Limb (tissue), 2 donors: ENCODE data around the gene WWOX.

Source experiments
- DNase-seq, 2 donors: peaks; one replicate each; pipeline ENCODE4 v3.0.0-alpha.2; 2016; ENCODE audit errors: extremely low spot score in 2 of 2

Gene WWOX

GRCh38 chr16:78562650-78563049 is 463.2 kb downstream of the WWOX start:
- no peak for DNase-seq

- no peak for DNase-seq
Measured at GRCh38 chr16:78563905-78564304, 464.5 kb downstream of the WWOX start.

- DNase-seq, result no peak
Measured at GRCh38 chr16:78566397-78567073, 467.1 kb downstream of the WWOX start.

GRCh38 chr16:78570399-78571141 is 471.1 kb downstream of the WWOX start:
- DNase-seq, result no peak

GRCh38 chr16:78571434-78571833 is 472.0 kb downstream of the WWOX start:
- DNase-seq, result no peak

- no peak for DNase-seq
Measured at GRCh38 chr16:78571898-78572358, 472.5 kb downstream of the WWOX start.

- no peak for DNase-seq
Measured at GRCh38 chr16:78574571-78574970, 475.1 kb downstream of the WWOX start.

GRCh38 chr16:78576941-78577340 is 477.5 kb downstream of the WWOX start:
- no peak for DNase-seq

- DNase-seq, result no peak
Measured at GRCh38 chr16:78577630-78578029, 478.2 kb downstream of the WWOX start.

- DNase-seq, result no peak
Measured at GRCh38 chr16:78579020-78579419, 479.6 kb downstream of the WWOX start.

GRCh38 chr16:78583441-78583840 is 484.0 kb downstream of the WWOX start:
- DNase-seq, result no peak

- DNase-seq, result no peak
Measured at GRCh38 chr16:78584213-78584860, 484.9 kb downstream of the WWOX start.

GRCh38 chr16:78584991-78585390 is 485.5 kb downstream of the WWOX start:
- no peak for DNase-seq

GRCh38 chr16:78589331-78589730 is 489.9 kb downstream of the WWOX start:
- DNase-seq, result no peak

GRCh38 chr16:78591682-78592103 is 492.2 kb downstream of the WWOX start:
- no peak for DNase-seq

GRCh38 chr16:78592111-78592510 is 492.7 kb downstream of the WWOX start:
- DNase-seq, result no peak

GRCh38 chr16:78593352-78593751 is 493.9 kb downstream of the WWOX start:
- DNase-seq, result no peak

- no peak for DNase-seq
Measured at GRCh38 chr16:78594191-78594590, 494.7 kb downstream of the WWOX start.

GRCh38 chr16:78596348-78596995 is 497.0 kb downstream of the WWOX start:
- no peak for DNase-seq

GRCh38 chr16:78596996-78597422 is 497.6 kb downstream of the WWOX start:
- DNase-seq, result no peak

- DNase-seq, result no peak
Measured at GRCh38 chr16:78597809-78598570, 498.5 kb downstream of the WWOX start.
